HCT116 (cell line): ENCODE results near the gene TPTE2. TPM values are rescaled to one million over a fixed set of nuclear protein-coding genes. Genes with fewer than 3 reads are reported as not detected.
A peak's percentile ranks its signal among the peaks of the same experiment; 100 is the strongest.

Experiments
- ATAC-seq: fragments of 200-7000 bp; cut with Tn5 transposase; 2 replicates; pipeline ENCODE4 v1.9.1; 2020; ENCODE audit warnings: mild to moderate bottlenecking, moderate library complexity
- BruUV-seq: library from RNA; stranded (reverse); fragments of 400-500 nt; replicated peaks from 2 replicates; lab custom pipeline; 2021; lab: Mats Ljungman, UMichigan
- CTCF ChIA-PET: fragments of 300-600 bp; sonication (Branson Sonifier 250); formaldehyde crosslinking; loops from one replicate; lab custom pipeline; 2021; ENCODE audit warnings: antibody characterized with exemption; lab: Charles Lee
- POLR2A ChIA-PET: fragments of 300-600, 350-600 bp; sonication (Branson Sonifier 250); formaldehyde crosslinking; loops from one replicate; lab custom pipeline; 2021; ENCODE audit warnings: antibody characterized with exemption; lab: Charles Lee
- RAD21 ChIA-PET, 2 experiments: fragments of 300-600 bp; sonication (Branson Sonifier 250); formaldehyde crosslinking; loops; one replicate each; lab custom pipeline; 2023; ENCODE audit warnings: low total read pairs in 2 of 2; ENCODE audit not compliant: uncharacterized antibody in 2 of 2, unreplicated experiment in 2 of 2, low non-redundant PET in 1 of 2; lab: Charles Lee
- DNase-seq: peaks from one replicate; pipeline ENCODE4 v3.0.0-alpha.2; 2010; ENCODE audit warnings: low read depth, low spot score
- H2AFZ ChIP-seq: fragments of 200-600 bp; shearing (Covaris generic), sonication (generic); 2 replicates; pipeline ENCODE4 v1.6.1; 2017; ENCODE audit warnings: low read depth, mixed run types, mixed read lengths, antibody characterized with exemption, low read length; ENCODE audit not compliant: poor library complexity, severe bottlenecking
- H3K27ac ChIP-seq: 2 replicates; pipeline ENCODE4 v1.5.1; 2012; ENCODE audit warnings: low read depth, low read length
- H3K27me3 ChIP-seq: fragments of 200-600 bp; sonication (generic); 2 replicates; pipeline ENCODE4 v1.6.1; 2016; ENCODE audit warnings: mixed run types, low read length, mixed read lengths; ENCODE audit not compliant: insufficient read depth
- H3K36me3 ChIP-seq, 2 experiments: fragments of 200-500 bp in 1 of 2; fragments of 200-600 bp in 1 of 2; sonication (Bioruptor generic) in 1 of 2; sonication (generic) in 1 of 2; 2 replicates each; pipeline versions ENCODE4 v1.5.1 to v1.6.1; 2014 to 2016; ENCODE audit warnings: low read length in 2 of 2, inconsistent platforms in 1 of 2, mixed read lengths in 1 of 2, mixed run types in 1 of 2; ENCODE audit not compliant: insufficient read depth in 2 of 2, control insufficient read depth in 1 of 2
- H3K4me1 ChIP-seq, 2 experiments: fragments of 200-600 bp in 1 of 2; sonication (generic) in 1 of 2; 2 replicates each; pipeline versions ENCODE4 v1.5.1 to v1.6.1; 2012 to 2017; ENCODE audit warnings: low read length in 2 of 2, inconsistent platforms in 1 of 2, mild to moderate bottlenecking in 1 of 2, mixed read lengths in 1 of 2, mixed run types in 1 of 2, moderate library complexity in 1 of 2; ENCODE audit not compliant: insufficient read depth in 2 of 2, control insufficient read depth in 1 of 2
- H3K4me2 ChIP-seq: fragments of 200-600 bp; sonication (generic); 2 replicates; pipeline ENCODE4 v1.6.1; 2017; ENCODE audit warnings: mixed run types, low read length, mixed read lengths
- H3K4me3 ChIP-seq, 2 experiments: fragments of 200-600 bp in 1 of 2; sonication (generic) in 1 of 2; replicated peaks in 1 of 2; 2 replicates each; pipeline ENCODE4 v1.5.1; 2011 to 2016; ENCODE audit warnings: low read length in 2 of 2, control low read depth in 1 of 2, low read depth in 1 of 2, mild to moderate bottlenecking in 1 of 2, mixed read lengths in 1 of 2, mixed run types in 1 of 2
- H3K79me2 ChIP-seq: fragments of 200-600 bp; sonication (generic); 2 replicates; pipeline ENCODE4 v1.6.1; 2017; ENCODE audit warnings: mild to moderate bottlenecking, mixed run types, low read length, moderate library complexity, mixed read lengths; ENCODE audit not compliant: insufficient read depth
- H3K9ac ChIP-seq: fragments of 200-600 bp; sonication (generic); 2 replicates; pipeline ENCODE4 v1.6.1; 2016; ENCODE audit warnings: low read length, mixed read lengths
- H3K9me2 ChIP-seq: fragments of 200-600 bp; sonication (generic), shearing (Covaris generic); 2 replicates; pipeline ENCODE4 v1.6.1; 2017; ENCODE audit warnings: mixed run types, mild to moderate bottlenecking, moderate library complexity; ENCODE audit not compliant: insufficient read depth
- H3K9me3 ChIP-seq, 2 experiments: fragments of 200-500 bp in 1 of 2; fragments of 200-600 bp in 1 of 2; sonication (Bioruptor generic) in 1 of 2; sonication (generic) in 1 of 2; 2 replicates each; pipeline ENCODE4 v1.6.1; 2014 to 2017; ENCODE audit warnings: low read length in 2 of 2, mixed read lengths in 2 of 2, inconsistent platforms in 1 of 2, low read depth in 1 of 2, mild to moderate bottlenecking in 1 of 2, mixed run types in 1 of 2, moderate library complexity in 1 of 2; ENCODE audit not compliant: control insufficient read depth in 1 of 2, insufficient read depth in 1 of 2
- H4K20me1 ChIP-seq: fragments of 200-600 bp; sonication (generic), shearing (Covaris generic); 2 replicates; pipeline ENCODE4 v1.6.1; 2017; ENCODE audit warnings: mixed run types, mild to moderate bottlenecking, moderate library complexity; ENCODE audit not compliant: insufficient read depth
- CBX3 ChIP-seq: IDR thresholded peaks from 2 replicates; pipeline ENCODE4 v1.6.1; 2012; ENCODE audit warnings: low read depth
- ELF1 ChIP-seq: IDR thresholded peaks from 2 replicates; pipeline ENCODE4 v1.6.1; 2012; ENCODE audit warnings: low read depth, borderline replicate concordance
- EZH2phosphoT487 ChIP-seq: fragments of 200-600 bp; IDR thresholded peaks from 2 replicates; pipeline ENCODE4 v1.6.1; 2018; ENCODE audit warnings: antibody characterized with exemption, borderline replicate concordance
- FOSL1 ChIP-seq: IDR thresholded peaks from 2 replicates; pipeline ENCODE4 v1.6.1; 2012; ENCODE audit warnings: low read depth
- POLR2A ChIP-seq: IDR thresholded peaks from 2 replicates; pipeline ENCODE4 v1.7.0; 2011; ENCODE audit warnings: borderline replicate concordance; ENCODE audit not compliant: insufficient read depth, insufficient read length; ENCODE audit errors: extremely low read depth
- POLR2AphosphoS5 ChIP-seq: IDR thresholded peaks from 2 replicates; pipeline ENCODE4 v1.6.1; 2011; ENCODE audit warnings: mild to moderate bottlenecking, low read depth, low read length, moderate library complexity
- RAD21 ChIP-seq: IDR thresholded peaks from 2 replicates; pipeline ENCODE4 v1.6.1; 2012; ENCODE audit warnings: low read depth, mild to moderate bottlenecking
- SRF ChIP-seq: IDR thresholded peaks from 2 replicates; pipeline ENCODE4 v1.6.1; 2012; ENCODE audit warnings: low read depth
- TCF7L2 ChIP-seq: IDR thresholded peaks from 2 replicates; pipeline ENCODE4 v1.7.0; 2011; ENCODE audit warnings: borderline replicate concordance, inconsistent platforms; ENCODE audit not compliant: insufficient read depth, insufficient read length; ENCODE audit errors: extremely low read depth
- ZFX ChIP-seq: fragments of 450-650 bp; IDR thresholded peaks from 2 replicates; pipeline ENCODE4 v1.6.1; 2017
- ZNF274 ChIP-seq: fragments of 200-500 bp; sonication (Bioruptor generic); IDR thresholded peaks from 2 replicates; pipeline ENCODE4 v1.6.1; 2014; ENCODE audit warnings: mild to moderate bottlenecking, low read depth, low read length, inconsistent platforms
- intact Hi-C: fragments of 100-400 bp; cut with micrococcal nuclease; formaldehyde crosslinking; loops from 2 replicates; pipeline ENCODE4 v1.10.0; 2022
- total RNA-seq: library from RNA; stranded (reverse); gene quantifications from one replicate; pipeline ENCODE4 v1.2.1, GENCODE V29; 2021; ENCODE audit not compliant: unreplicated experiment
- TF ChIP-seq, protein P1 (sequence below), 3 experiments: fragments of 200-600 bp in 1 of 3; sonication (generic) in 1 of 3; IDR thresholded peaks in 2 of 3; conservative IDR thresholded peaks in 1 of 3; 2 replicates each; pipeline ENCODE4 v1.5.1; 2012 to 2017; ENCODE audit warnings: low read depth in 2 of 3, low read length in 2 of 3, antibody characterized with exemption in 1 of 3, borderline replicate concordance in 1 of 3, control low read depth in 1 of 3, mild to moderate bottlenecking in 1 of 3, mixed read lengths in 1 of 3, mixed run types in 1 of 3, moderate library complexity in 1 of 3; ENCODE audit not compliant: insufficient read depth in 1 of 3
- TF ChIP-seq, protein P2 (sequence below): IDR thresholded peaks from 2 replicates; pipeline ENCODE4 v1.6.1; 2012
- TF ChIP-seq, protein P3 (sequence below): IDR thresholded peaks from 2 replicates; pipeline ENCODE4 v1.6.1; 2011; ENCODE audit warnings: mild to moderate bottlenecking, low read length, moderate library complexity; ENCODE audit not compliant: insufficient replicate concordance; ENCODE audit errors: extremely low read depth

The TPTE2 gene
- total RNA-seq, 1 experiment from 2014 or later = not detected

DNA sequence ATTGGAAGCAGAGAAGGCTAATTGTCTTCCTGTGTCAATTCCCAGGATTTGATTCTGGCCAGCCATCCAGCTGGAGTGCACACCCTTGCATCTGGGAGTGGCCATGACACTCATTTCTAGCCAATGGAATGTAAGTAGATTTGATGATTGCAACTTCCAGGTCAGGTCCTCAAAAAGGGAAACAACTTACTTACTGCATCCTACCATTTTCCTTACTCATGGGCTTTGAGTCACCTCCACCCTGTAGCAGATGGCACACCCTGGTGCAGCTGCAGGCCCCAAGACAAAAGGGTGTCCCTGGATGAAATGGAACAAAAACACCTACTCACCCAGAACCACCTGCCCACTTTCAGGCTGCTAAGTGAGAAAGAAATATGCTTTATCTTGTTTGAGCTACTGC is 44.8 kb upstream of the TPTE2 start:
- H3K27me3 ChIP-seq = no peaks in the 10 kb centered on the region
- ATAC-seq = no peak
- RAD21 ChIA-PET = no interaction called here
- no peak for TF ChIP-seq RAD21
- TF ChIP-seq ZFX = no peak
- TF ChIP-seq ZNF274 = no peak
- TF ChIP-seq, protein P1, sequence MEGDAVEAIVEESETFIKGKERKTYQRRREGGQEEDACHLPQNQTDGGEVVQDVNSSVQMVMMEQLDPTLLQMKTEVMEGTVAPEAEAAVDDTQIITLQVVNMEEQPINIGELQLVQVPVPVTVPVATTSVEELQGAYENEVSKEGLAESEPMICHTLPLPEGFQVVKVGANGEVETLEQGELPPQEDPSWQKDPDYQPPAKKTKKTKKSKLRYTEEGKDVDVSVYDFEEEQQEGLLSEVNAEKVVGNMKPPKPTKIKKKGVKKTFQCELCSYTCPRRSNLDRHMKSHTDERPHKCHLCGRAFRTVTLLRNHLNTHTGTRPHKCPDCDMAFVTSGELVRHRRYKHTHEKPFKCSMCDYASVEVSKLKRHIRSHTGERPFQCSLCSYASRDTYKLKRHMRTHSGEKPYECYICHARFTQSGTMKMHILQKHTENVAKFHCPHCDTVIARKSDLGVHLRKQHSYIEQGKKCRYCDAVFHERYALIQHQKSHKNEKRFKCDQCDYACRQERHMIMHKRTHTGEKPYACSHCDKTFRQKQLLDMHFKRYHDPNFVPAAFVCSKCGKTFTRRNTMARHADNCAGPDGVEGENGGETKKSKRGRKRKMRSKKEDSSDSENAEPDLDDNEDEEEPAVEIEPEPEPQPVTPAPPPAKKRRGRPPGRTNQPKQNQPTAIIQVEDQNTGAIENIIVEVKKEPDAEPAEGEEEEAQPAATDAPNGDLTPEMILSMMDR (IDR thresholded peaks at IDR 0.05 in 2 of 3, conservative IDR thresholded peaks at IDR 0.05 in 1 of 3; ENCODE audit: borderline replicate concordance in 1 of 3, insufficient read depth in 1 of 3, low read depth in 2 of 3, low read length in 2 of 3) = no peak
- TF ChIP-seq FOSL1 = no peak
- TF ChIP-seq ELF1 = no peak
- no peak for TF ChIP-seq EZH2phosphoT487
- TF ChIP-seq POLR2AphosphoS5 = no peak
- TF ChIP-seq SRF = no peak
- no peak for TF ChIP-seq TCF7L2
- TF ChIP-seq CBX3 = no peak
- TF ChIP-seq, protein P2, sequence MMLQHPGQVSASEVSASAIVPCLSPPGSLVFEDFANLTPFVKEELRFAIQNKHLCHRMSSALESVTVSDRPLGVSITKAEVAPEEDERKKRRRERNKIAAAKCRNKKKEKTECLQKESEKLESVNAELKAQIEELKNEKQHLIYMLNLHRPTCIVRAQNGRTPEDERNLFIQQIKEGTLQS = no peak
- TF ChIP-seq, protein P3, sequence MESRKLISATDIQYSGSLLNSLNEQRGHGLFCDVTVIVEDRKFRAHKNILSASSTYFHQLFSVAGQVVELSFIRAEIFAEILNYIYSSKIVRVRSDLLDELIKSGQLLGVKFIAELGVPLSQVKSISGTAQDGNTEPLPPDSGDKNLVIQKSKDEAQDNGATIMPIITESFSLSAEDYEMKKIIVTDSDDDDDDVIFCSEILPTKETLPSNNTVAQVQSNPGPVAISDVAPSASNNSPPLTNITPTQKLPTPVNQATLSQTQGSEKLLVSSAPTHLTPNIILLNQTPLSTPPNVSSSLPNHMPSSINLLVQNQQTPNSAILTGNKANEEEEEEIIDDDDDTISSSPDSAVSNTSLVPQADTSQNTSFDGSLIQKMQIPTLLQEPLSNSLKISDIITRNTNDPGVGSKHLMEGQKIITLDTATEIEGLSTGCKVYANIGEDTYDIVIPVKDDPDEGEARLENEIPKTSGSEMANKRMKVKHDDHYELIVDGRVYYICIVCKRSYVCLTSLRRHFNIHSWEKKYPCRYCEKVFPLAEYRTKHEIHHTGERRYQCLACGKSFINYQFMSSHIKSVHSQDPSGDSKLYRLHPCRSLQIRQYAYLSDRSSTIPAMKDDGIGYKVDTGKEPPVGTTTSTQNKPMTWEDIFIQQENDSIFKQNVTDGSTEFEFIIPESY = no peak
- TF ChIP-seq POLR2A = no peak
- H3K36me3 ChIP-seq = no peaks in the 10 kb centered on the region
- CTCF ChIA-PET = no interaction called here
- no peaks in the 10 kb centered on the region for H3K9me2 ChIP-seq
- H3K9ac ChIP-seq = 0 out of 2 replicates have a peak overlapping the region, but pooled peaks have one; percentile 6
- intact Hi-C loops = no loop called here
- no peak for DNase-seq
- peaks cover 3% of the 10 kb centered on the region; the same call in 1 of the 2 replicates for H4K20me1 ChIP-seq
- H3K79me2 ChIP-seq = peaks cover 97% of the 10 kb centered on the region
- no peaks in the 10 kb centered on the region for H3K9me3 ChIP-seq
- BruUV-seq = no TSS peak
- peaks cover 25 to 50% of the 10 kb centered on the region in 2 experiments for H3K4me1 ChIP-seq
- peak overlapping the region; percentile 76 for H3K4me2 ChIP-seq
- H3K27ac ChIP-seq = peak overlapping the region; percentile 69; the same call in 1 of the 2 replicates
- no peak overlapping the region for H3K4me3 ChIP-seq
- POLR2A ChIA-PET = no interaction called here
- H2AFZ ChIP-seq = no peak overlapping the region
